Measurements from ENCODE around the gene TNFRSF11A. TPM values are rescaled to one million over a fixed set of nuclear protein-coding genes. Genes with fewer than 3 reads are reported as not detected.

Gene TNFRSF11A
- polyA plus RNA-seq, 1 donor from 2014 or later, result not detected

DNA sequence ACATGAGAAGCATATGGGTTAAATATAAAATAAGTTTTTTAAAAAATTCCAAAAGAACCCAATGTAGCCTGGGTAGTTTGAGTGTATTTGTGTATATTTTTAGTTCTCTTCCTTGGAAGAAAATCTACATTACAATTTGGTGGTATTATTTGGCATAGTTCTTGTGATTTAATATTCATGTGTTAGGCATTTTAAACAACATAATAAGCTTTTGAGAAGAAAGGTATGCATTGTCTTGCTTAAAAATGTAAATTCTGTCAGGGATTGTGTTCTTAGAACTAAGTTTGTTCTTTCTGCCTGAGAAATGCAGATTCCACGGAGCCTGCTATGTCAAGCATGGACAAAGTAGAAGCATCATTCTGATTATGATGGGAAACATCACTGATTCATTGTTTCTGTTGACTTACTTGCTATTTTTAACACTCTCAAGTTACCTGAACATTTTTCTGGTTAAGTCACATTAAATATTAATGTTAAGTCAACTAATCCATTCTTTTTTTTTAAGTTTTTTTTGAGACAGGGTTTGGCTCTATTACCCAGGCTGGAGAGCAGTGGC lies 49.4 kb downstream of the TNFRSF11A start:
- H3K4me2 ChIP-seq (ENCODE audit: low read length), result no peak overlapping the region
- H3K9me3 ChIP-seq (ENCODE audit: low read length), result no peaks in the 10 kb centered on the region
- no peak overlapping the region for H3K9ac ChIP-seq (ENCODE audit: low read length)
- no peaks in the 10 kb centered on the region for H3K79me2 ChIP-seq (replicated peaks; ENCODE audit: insufficient read depth, low read length)
- H3K4me3 ChIP-seq (ENCODE audit: low read length), result no peak overlapping the region
- no peaks in the 10 kb centered on the region for H3K9me2 ChIP-seq (ENCODE audit: insufficient read depth, low read length)
- no peak overlapping the region for H2AFZ ChIP-seq (ENCODE audit: low read depth, low read length)
- no peaks in the 10 kb centered on the region for H4K20me1 ChIP-seq (ENCODE audit: insufficient read depth)
- TF ChIP-seq RAD21 (conservative IDR thresholded peaks at IDR 0.05) (no peak), EZH2 (IDR thresholded peaks at IDR 0.05; ENCODE audit: borderline replicate concordance, insufficient read depth, low read length, poor library complexity, severe bottlenecking) (no peak), TAF1 (IDR thresholded peaks at IDR 0.05; ENCODE audit: low read depth) (no peak), POLR2AphosphoS5 (IDR thresholded peaks at IDR 0.05) (no peak), EP300 (conservative IDR thresholded peaks at IDR 0.05; ENCODE audit: poor library complexity, severe bottlenecking) (no peak), SMC3 (conservative IDR thresholded peaks at IDR 0.05; ENCODE audit: poor library complexity) (no peak), MXI1 (conservative IDR thresholded peaks at IDR 0.05; ENCODE audit: poor library complexity, severe bottlenecking) (no peak)
- TF ChIP-seq, protein P1, sequence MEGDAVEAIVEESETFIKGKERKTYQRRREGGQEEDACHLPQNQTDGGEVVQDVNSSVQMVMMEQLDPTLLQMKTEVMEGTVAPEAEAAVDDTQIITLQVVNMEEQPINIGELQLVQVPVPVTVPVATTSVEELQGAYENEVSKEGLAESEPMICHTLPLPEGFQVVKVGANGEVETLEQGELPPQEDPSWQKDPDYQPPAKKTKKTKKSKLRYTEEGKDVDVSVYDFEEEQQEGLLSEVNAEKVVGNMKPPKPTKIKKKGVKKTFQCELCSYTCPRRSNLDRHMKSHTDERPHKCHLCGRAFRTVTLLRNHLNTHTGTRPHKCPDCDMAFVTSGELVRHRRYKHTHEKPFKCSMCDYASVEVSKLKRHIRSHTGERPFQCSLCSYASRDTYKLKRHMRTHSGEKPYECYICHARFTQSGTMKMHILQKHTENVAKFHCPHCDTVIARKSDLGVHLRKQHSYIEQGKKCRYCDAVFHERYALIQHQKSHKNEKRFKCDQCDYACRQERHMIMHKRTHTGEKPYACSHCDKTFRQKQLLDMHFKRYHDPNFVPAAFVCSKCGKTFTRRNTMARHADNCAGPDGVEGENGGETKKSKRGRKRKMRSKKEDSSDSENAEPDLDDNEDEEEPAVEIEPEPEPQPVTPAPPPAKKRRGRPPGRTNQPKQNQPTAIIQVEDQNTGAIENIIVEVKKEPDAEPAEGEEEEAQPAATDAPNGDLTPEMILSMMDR (IDR thresholded peaks at IDR 0.05; ENCODE audit: poor library complexity, severe bottlenecking), result no peak
- TF ChIP-seq, protein P2, sequence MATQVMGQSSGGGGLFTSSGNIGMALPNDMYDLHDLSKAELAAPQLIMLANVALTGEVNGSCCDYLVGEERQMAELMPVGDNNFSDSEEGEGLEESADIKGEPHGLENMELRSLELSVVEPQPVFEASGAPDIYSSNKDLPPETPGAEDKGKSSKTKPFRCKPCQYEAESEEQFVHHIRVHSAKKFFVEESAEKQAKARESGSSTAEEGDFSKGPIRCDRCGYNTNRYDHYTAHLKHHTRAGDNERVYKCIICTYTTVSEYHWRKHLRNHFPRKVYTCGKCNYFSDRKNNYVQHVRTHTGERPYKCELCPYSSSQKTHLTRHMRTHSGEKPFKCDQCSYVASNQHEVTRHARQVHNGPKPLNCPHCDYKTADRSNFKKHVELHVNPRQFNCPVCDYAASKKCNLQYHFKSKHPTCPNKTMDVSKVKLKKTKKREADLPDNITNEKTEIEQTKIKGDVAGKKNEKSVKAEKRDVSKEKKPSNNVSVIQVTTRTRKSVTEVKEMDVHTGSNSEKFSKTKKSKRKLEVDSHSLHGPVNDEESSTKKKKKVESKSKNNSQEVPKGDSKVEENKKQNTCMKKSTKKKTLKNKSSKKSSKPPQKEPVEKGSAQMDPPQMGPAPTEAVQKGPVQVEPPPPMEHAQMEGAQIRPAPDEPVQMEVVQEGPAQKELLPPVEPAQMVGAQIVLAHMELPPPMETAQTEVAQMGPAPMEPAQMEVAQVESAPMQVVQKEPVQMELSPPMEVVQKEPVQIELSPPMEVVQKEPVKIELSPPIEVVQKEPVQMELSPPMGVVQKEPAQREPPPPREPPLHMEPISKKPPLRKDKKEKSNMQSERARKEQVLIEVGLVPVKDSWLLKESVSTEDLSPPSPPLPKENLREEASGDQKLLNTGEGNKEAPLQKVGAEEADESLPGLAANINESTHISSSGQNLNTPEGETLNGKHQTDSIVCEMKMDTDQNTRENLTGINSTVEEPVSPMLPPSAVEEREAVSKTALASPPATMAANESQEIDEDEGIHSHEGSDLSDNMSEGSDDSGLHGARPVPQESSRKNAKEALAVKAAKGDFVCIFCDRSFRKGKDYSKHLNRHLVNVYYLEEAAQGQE (IDR thresholded peaks at IDR 0.05; ENCODE audit: borderline replicate concordance), result no peak
- no peaks in the 10 kb centered on the region for H3F3A ChIP-seq (ENCODE audit: insufficient read depth, low read length, poor library complexity, severe bottlenecking)
- no peaks in the 10 kb centered on the region for H3K36me3 ChIP-seq (ENCODE audit: insufficient read depth, low read length)
- no peaks in the 10 kb centered on the region for H3K27me3 ChIP-seq (ENCODE audit: insufficient read depth, low read depth, low read length)
- H3K27ac ChIP-seq (ENCODE audit: low read length), result no peak overlapping the region

DNA sequence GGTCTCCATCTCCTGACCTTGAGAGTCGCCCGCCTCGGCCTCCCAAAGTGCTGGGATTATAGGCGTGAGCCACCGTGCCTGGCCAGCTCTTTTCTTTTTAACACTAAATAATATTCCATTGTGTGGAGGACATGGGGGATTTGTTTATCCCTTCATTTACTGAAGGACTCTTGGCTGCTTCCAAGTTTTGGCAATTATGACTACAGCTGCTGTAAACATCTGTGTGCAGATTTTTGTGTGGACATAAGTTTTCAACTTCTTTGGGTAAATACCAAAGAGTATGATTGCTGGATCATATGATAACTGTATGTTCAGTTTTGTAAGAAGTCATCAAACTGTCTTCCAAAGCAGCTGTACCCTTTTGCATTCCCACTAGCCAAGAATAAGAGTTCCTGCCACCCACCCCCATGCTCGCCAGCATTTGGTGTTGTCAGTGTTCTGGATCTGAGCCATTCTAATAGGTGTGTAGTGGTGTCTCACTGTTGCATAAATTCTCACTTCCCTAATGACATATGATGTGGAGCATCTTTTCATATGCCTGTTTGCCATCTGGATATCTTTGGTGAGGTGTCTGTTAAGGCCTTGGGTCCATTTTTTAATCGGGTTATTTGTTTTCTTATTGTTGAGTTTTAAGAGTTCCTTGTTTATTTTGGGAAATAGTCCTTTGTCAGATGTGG lies 52.2 kb downstream of the TNFRSF11A start:
- Histone ChIP-seq H3K9ac (ENCODE audit: low read length) (no peak overlapping the region), H3K36me3 (ENCODE audit: insufficient read depth, low read length) (no peaks in the 10 kb centered on the region)

More for the DNA sequence above, 52.2 kb downstream of the TNFRSF11A start:
- H3K4me3 ChIP-seq (ENCODE audit: low read length), result no peak overlapping the region
- H2AFZ ChIP-seq (ENCODE audit: low read depth, low read length), result no peak overlapping the region
- H3K9me2 ChIP-seq (ENCODE audit: insufficient read depth, low read length), result no peaks in the 10 kb centered on the region
- H4K20me1 ChIP-seq (ENCODE audit: insufficient read depth), result no peaks in the 10 kb centered on the region
- no peaks in the 10 kb centered on the region for H3K27me3 ChIP-seq (ENCODE audit: insufficient read depth, low read depth, low read length)
- H3K27ac ChIP-seq (ENCODE audit: low read length), result no peak overlapping the region
- H3K79me2 ChIP-seq (replicated peaks; ENCODE audit: insufficient read depth, low read length), result no peaks in the 10 kb centered on the region
- H3F3A ChIP-seq (ENCODE audit: insufficient read depth, low read length, poor library complexity, severe bottlenecking), result no peaks in the 10 kb centered on the region
- H3K9me3 ChIP-seq (ENCODE audit: low read length), result no peaks in the 10 kb centered on the region
- H3K4me2 ChIP-seq (ENCODE audit: low read length), result no peak overlapping the region
- TF ChIP-seq EZH2 (IDR thresholded peaks at IDR 0.05; ENCODE audit: borderline replicate concordance, insufficient read depth, low read length, poor library complexity, severe bottlenecking) (no peak), SMC3 (conservative IDR thresholded peaks at IDR 0.05; ENCODE audit: poor library complexity) (no peak), MXI1 (conservative IDR thresholded peaks at IDR 0.05; ENCODE audit: poor library complexity, severe bottlenecking) (no peak), POLR2AphosphoS5 (IDR thresholded peaks at IDR 0.05) (no peak)
- TF ChIP-seq, protein P2 (IDR thresholded peaks at IDR 0.05; ENCODE audit: borderline replicate concordance), result no peak
- TF ChIP-seq, protein P1 (IDR thresholded peaks at IDR 0.05; ENCODE audit: poor library complexity, severe bottlenecking), result no peak

Data from neural cell (in vitro differentiated cells).